Non-pigmented ciliary epithelial cell (primary cell): Measurements from ENCODE around the gene EEF1AKMT1.

ENCODE experiments used
- DNase-seq: peaks from one replicate; pipeline ENCODE4 v3.0.0-alpha.2; 2010; ENCODE audit warnings: low read depth

EEF1AKMT1 gene

GRCh38 chr13:20718958-20719566, 54.7 kb downstream of the EEF1AKMT1 start:
- no peak for DNase-seq

- no peak for DNase-seq
These were observed 55.9 kb downstream of the EEF1AKMT1 start for GRCh38 chr13:20717581-20718542.

GRCh38 chr13:20716951-20717350, 56.8 kb downstream of the EEF1AKMT1 start:
- DNase-seq: no peak

GRCh38 chr13:20715330-20715712, 58.4 kb downstream of the EEF1AKMT1 start:
- no peak for DNase-seq

- DNase-seq: no peak
These were observed 59.0 kb downstream of the EEF1AKMT1 start for GRCh38 chr13:20714563-20715329.

- no peak for DNase-seq
These were observed 59.6 kb downstream of the EEF1AKMT1 start for GRCh38 chr13:20714161-20714560.

- no peak for DNase-seq
These were observed 60.0 kb downstream of the EEF1AKMT1 start for GRCh38 chr13:20713751-20714150.

- DNase-seq: no peak
These were observed 60.8 kb downstream of the EEF1AKMT1 start for GRCh38 chr13:20713014-20713376.

- no peak for DNase-seq
These were observed 62.3 kb downstream of the EEF1AKMT1 start for GRCh38 chr13:20711301-20712044.

- DNase-seq: no peak
These were observed 64.0 kb downstream of the EEF1AKMT1 start for GRCh38 chr13:20709782-20710181.

GRCh38 chr13:20709369-20709768, 64.4 kb downstream of the EEF1AKMT1 start:
- DNase-seq: no peak

- no peak for DNase-seq
These were observed 65.5 kb downstream of the EEF1AKMT1 start for GRCh38 chr13:20708216-20708615.

- no peak for DNase-seq
These were observed 67.1 kb downstream of the EEF1AKMT1 start for GRCh38 chr13:20706661-20707060.

- DNase-seq: no peak
These were observed 69.2 kb downstream of the EEF1AKMT1 start for GRCh38 chr13:20704459-20705069.

GRCh38 chr13:20703780-20704458, 69.8 kb downstream of the EEF1AKMT1 start:
- DNase-seq: no peak

GRCh38 chr13:20702915-20703779, 70.6 kb downstream of the EEF1AKMT1 start, which contains the start of gene IL17D:
IL17D (plus strand) TSS chr13:20703699; CDS start chr13:20704002, 303 bp downstream.
- no peak for DNase-seq

GRCh38 chr13:20702530-20702914, 71.2 kb downstream of the EEF1AKMT1 start:
- DNase-seq: no peak

GRCh38 chr13:20701461-20701860, 72.3 kb downstream of the EEF1AKMT1 start:
- no peak for DNase-seq

GRCh38 chr13:20700288-20700687, 73.5 kb downstream of the EEF1AKMT1 start:
- DNase-seq: no peak

GRCh38 chr13:20699715-20700114, 74.0 kb downstream of the EEF1AKMT1 start:
- no peak for DNase-seq
